Measurements from ENCODE around the gene STRIP2. TPM values are rescaled to one million over a fixed set of nuclear protein-coding genes. Genes with fewer than 3 reads are reported as not detected.
"Not testable (repeated sequence)": the region's sequence is repeated elsewhere in the genome, so short reads cannot be mapped to it uniquely, and the experiment has no call there.

The STRIP2 gene
- total and polyA plus RNA-seq, 7 experiments from 2014 or later, result 0.14 to 21.4 (median 0.27) TPM; not detected in 3

DNA sequence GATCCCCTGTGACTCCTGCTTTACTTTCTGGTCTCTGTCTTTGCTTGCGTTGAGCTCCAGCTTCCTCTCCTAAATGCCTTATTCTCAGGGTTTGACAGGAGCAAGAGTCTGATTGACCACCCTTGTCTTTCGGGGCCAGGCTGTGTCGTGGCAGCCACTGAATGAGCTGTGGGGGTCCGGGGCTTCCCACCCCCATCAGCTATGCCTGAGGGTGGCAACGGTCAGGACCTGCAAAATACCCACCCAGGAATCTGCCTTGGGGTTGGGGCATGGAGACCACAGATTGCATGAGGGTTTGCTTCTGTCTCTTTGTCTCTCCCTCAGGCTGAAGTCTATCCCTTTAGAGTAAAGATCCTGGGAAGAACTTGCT lies 88.7 kb downstream of the STRIP2 start:
- peaks cover 0 to 10% (median 5%) of the 10 kb centered on the region in 7 donors for H3K4me1 Mint-ChIP-seq
- ChIA-PET CTCF (no interaction called here), POLR2A (no interaction called here)

DNA sequence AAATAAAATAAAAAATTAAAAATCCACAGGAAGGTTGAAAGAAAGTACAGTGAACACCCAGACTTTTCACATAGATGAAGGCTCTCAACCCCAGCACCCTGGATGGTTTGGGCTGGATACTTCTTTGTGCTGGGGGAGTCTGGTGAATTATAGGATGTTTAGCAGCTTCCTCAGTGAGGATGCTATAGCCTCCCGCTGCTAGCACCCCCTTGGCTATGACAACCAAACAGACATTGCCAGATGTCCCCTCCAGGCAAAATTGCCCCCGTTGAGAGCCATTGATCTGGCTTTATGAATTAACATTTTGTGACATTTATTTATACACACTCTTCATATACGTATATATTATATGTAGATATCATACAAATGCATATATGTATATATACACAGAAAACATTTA lies 89.7 kb downstream of the STRIP2 start:
- no peak overlapping the region for H3K27ac ChIP-seq (ENCODE audit: low read depth, low read length)
- Mint-ChIP-seq H3K27me3 (peaks cover 10 to 31% (median 21%) of the 10 kb centered on the region in 5 donors), H3K4me1 (peaks cover 0 to 10% (median 5%) of the 10 kb centered on the region in 7 donors), H3K4me3 (no peak overlapping the region), H3K9me3 (peaks cover 0 to 1% (median 0%) of the 10 kb centered on the region in 11 donors), H3K36me3 (no peaks in the 10 kb centered on the region), H3K27ac (no peak overlapping the region)
- ChIA-PET POLR2A (no interaction called here), CTCF (no interaction called here)
- H3K9me3 ChIP-seq (ENCODE audit: control insufficient read depth in 2 of 3, low read length in 3 of 3), result no peaks in the 10 kb centered on the region
- intact Hi-C loops (cut with micrococcal nuclease), result no loop called here
- ATAC-seq, result no peak
- H3K4me1 ChIP-seq (ENCODE audit: control insufficient read depth in 2 of 2, insufficient read depth in 2 of 2, low read length in 2 of 2), result no peaks in the 10 kb centered on the region
- H3K27me3 ChIP-seq (ENCODE audit: control insufficient read depth in 2 of 2, insufficient read depth in 2 of 2, low read length in 2 of 2), result no peaks in the 10 kb centered on the region
- H3K4me3 ChIP-seq (ENCODE audit: low read length), result no peak overlapping the region
- H3K36me3 ChIP-seq (ENCODE audit: control insufficient read depth in 2 of 3, insufficient read depth in 3 of 3, low read length in 3 of 3), result no peaks in the 10 kb centered on the region
- DNase-seq, result no peak

More for the DNA sequence above, 88.7 kb downstream of the STRIP2 start:
- no peaks in the 10 kb centered on the region for H3K4me1 ChIP-seq (ENCODE audit: control insufficient read depth in 2 of 2, insufficient read depth in 2 of 2, low read length in 2 of 2)
- no peaks in the 10 kb centered on the region for H3K36me3 ChIP-seq (ENCODE audit: control insufficient read depth in 2 of 3, insufficient read depth in 3 of 3, low read length in 3 of 3)
- H3K36me3 Mint-ChIP-seq, result no peaks in the 10 kb centered on the region
- intact Hi-C loops (cut with micrococcal nuclease), result no loop called here
- H3K27me3 ChIP-seq (ENCODE audit: control insufficient read depth in 2 of 2, insufficient read depth in 2 of 2, low read length in 2 of 2), result no peaks in the 10 kb centered on the region
- no peak for DNase-seq
- H3K9me3 ChIP-seq (ENCODE audit: control insufficient read depth in 2 of 3, low read length in 3 of 3), result no peaks in the 10 kb centered on the region
- no peak overlapping the region for H3K27ac Mint-ChIP-seq
- no peak for ATAC-seq
- H3K4me3 ChIP-seq (ENCODE audit: low read length), result no peak overlapping the region
- peak overlapping the region in 1 of 10 donors; percentile 1 for H3K4me3 Mint-ChIP-seq
- no peak overlapping the region for H3K27ac ChIP-seq (ENCODE audit: low read depth, low read length)
- H3K27me3 Mint-ChIP-seq, result peaks cover 10 to 31% (median 21%) of the 10 kb centered on the region in 5 donors
- peaks cover 0 to 1% (median 0%) of the 10 kb centered on the region in 11 donors for H3K9me3 Mint-ChIP-seq

DNA sequence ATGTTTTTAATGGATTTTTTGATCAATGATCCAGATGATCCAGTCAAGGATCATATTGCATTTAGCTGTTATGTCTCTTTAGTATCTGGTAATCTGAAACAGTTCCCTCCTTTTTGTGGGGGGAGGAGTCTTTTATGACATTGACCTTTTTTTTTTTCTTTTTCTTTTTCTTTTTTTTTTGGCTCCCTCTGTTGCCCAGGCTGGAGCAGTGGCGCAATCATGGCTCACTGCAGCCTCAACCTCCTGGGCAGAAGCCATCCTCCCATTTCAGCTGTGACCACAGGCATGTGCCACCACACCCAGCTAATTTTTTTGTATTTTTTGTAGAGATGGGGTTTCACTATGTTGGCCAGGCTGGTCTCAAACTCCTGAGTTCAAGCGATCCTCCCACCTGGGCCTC lies 90.2 kb downstream of the STRIP2 start:
- H3K27me3 Mint-ChIP-seq, result peaks cover 10 to 31% (median 21%) of the 10 kb centered on the region in 5 donors
- ATAC-seq; POLR2A ChIA-PET; H3K9me3 ChIP-seq (ENCODE audit: control insufficient read depth in 2 of 3, low read length in 3 of 3); intact Hi-C loops (cut with micrococcal nuclease); H3K9me3 Mint-ChIP-seq; H3K36me3 ChIP-seq (ENCODE audit: control insufficient read depth in 2 of 3, insufficient read depth in 3 of 3, low read length in 3 of 3); H3K4me3 ChIP-seq (ENCODE audit: low read length); H3K4me3 Mint-ChIP-seq; H3K4me1 ChIP-seq (ENCODE audit: control insufficient read depth in 2 of 2, insufficient read depth in 2 of 2, low read length in 2 of 2); H3K36me3 Mint-ChIP-seq; H3K27me3 ChIP-seq (ENCODE audit: control insufficient read depth in 2 of 2, insufficient read depth in 2 of 2, low read length in 2 of 2); H3K4me1 Mint-ChIP-seq; DNase-seq; H3K27ac ChIP-seq (ENCODE audit: low read depth, low read length); CTCF ChIA-PET; H3K27ac Mint-ChIP-seq: not testable (repeated sequence)

DNA sequence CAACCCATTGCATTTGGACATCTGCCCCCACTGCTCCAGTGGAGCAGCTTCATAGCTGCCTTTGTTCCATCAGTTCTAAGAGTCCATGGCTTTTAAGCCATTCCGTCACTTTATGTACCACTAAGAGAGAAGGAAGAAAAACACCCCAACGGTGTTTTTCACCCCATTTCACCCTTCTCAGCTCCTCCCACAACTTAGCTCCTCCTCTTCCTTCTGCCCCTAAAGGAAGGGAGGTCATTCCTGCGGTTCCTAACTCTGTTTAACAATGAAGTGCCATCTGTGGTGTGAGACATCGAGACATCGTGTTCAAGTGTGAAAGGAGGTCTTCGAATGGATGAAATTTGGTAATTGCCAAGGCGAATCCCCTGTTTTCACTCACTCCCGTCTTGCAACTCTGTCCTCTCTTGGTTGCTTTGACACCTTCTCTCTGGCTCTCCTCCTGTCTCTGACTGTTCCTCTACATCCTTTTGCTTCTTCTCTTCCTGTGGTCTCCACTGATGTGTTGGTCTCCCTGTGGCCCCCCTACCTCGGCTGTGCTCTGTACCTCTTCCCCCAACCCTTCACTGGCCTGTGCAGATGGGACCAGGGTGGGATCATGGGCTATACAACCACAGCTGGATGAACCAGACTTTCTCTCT lies 91.1 kb downstream of the STRIP2 start:
- ChIA-PET POLR2A (interaction anchor here (0.8 kb wide), 1 partner anchor 14 kb away, joined by 4 read pairs; no protein-coding TSS in a partner anchor), CTCF (no interaction called here)
- DNase-seq, result no peak
- ATAC-seq, result no peak
- peaks cover 0 to 1% (median 0%) of the 10 kb centered on the region in 11 donors for H3K9me3 Mint-ChIP-seq
- H3K36me3 Mint-ChIP-seq, result no peaks in the 10 kb centered on the region
- Histone ChIP-seq H3K36me3 (ENCODE audit: control insufficient read depth in 2 of 3, insufficient read depth in 3 of 3, low read length in 3 of 3) (no peaks in the 10 kb centered on the region), H3K9me3 (ENCODE audit: control insufficient read depth in 2 of 3, low read length in 3 of 3) (no peaks in the 10 kb centered on the region), H3K4me1 (ENCODE audit: control insufficient read depth in 2 of 2, insufficient read depth in 2 of 2, low read length in 2 of 2) (no peaks in the 10 kb centered on the region), H3K27me3 (ENCODE audit: control insufficient read depth in 2 of 2, insufficient read depth in 2 of 2, low read length in 2 of 2) (no peaks in the 10 kb centered on the region), H3K4me3 (ENCODE audit: low read length) (no peak overlapping the region), H3K27ac (ENCODE audit: low read depth, low read length) (no peak overlapping the region)
- H3K4me1 Mint-ChIP-seq, result peaks cover 0 to 10% (median 5%) of the 10 kb centered on the region in 7 donors
- intact Hi-C loops (cut with micrococcal nuclease), result no loop called here
- peaks cover 10 to 27% (median 16%) of the 10 kb centered on the region in 5 donors for H3K27me3 Mint-ChIP-seq
- H3K27ac Mint-ChIP-seq, result peak overlapping the region in 2 of 9 donors; percentile 17 to 22
- H3K4me3 Mint-ChIP-seq, result peak overlapping the region in 2 of 10 donors; percentile 1 to 53

DNA sequence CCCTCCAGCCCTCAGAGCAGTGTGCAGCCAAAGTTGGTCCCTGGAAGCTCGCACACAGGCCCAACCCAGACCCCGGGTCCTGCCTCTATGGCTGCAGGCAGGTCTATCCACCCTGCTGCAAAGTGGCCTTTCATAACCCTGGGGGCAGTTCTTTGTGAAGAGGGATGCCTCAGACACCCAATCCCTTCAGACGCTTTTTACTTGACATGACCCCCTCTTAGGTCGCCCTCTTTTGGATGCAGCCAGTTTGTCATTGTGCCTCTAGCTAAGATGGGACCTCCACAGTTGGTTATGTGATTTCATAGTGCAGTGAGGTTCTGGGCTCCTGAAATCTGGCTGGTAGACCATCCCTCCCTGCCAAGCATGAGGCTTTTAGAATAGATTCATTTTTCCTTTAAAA lies 95.4 kb downstream of the STRIP2 start:
- POLR2A ChIA-PET, result no interaction called here

DNA sequence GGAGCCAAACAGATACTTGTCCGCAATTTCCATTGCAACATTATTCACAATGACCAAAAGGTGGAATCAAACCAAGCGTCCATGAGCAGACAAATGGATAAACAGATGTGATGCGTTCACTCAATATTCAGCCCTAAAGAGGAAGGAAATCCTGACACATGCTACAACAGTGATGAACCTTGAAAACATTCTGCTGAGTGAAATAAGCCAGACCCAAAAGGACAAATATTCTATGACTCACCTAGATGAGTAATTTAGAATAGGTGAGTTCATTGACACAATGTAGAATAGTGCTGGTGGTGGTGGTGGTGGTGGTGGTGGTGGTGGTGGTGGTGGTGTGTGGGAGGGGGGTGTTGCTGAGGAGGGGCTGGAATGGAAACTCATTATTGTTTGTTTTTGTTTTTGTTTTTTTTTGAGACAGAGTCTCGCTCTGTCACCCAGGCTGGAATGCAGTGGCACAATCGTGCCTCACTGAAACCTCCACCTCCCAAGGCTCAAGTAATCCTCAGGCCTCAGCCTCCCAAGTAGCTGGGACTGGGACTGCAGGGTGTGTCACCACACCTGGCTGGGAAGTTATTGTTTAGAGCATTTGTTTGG lies 96.7 kb downstream of the STRIP2 start:
- H3K4me1 Mint-ChIP-seq, result peaks cover 0 to 7% (median 1%) of the 10 kb centered on the region in 7 donors
- CTCF ChIA-PET, result no interaction called here
- Histone ChIP-seq H3K36me3 (ENCODE audit: control insufficient read depth in 2 of 3, insufficient read depth in 3 of 3, low read length in 3 of 3) (no peaks in the 10 kb centered on the region), H3K4me1 (ENCODE audit: control insufficient read depth in 2 of 2, insufficient read depth in 2 of 2, low read length in 2 of 2) (peaks cover 0 to 10% of the 10 kb centered on the region in 2 donors), H3K9me3 (ENCODE audit: control insufficient read depth in 2 of 3, low read length in 3 of 3) (no peaks in the 10 kb centered on the region), H3K27me3 (ENCODE audit: control insufficient read depth in 2 of 2, insufficient read depth in 2 of 2, low read length in 2 of 2) (no peaks in the 10 kb centered on the region), H3K4me3 (ENCODE audit: low read length) (no peak overlapping the region), H3K27ac (ENCODE audit: low read depth, low read length) (no peak overlapping the region)
- peak overlapping the region in 1 of 10 donors; percentile 12 for H3K4me3 Mint-ChIP-seq
- intact Hi-C loops (cut with micrococcal nuclease), result no loop called here
- H3K27me3 Mint-ChIP-seq, result peaks cover 0 to 7% (median 0%) of the 10 kb centered on the region in 5 donors
- no peaks in the 10 kb centered on the region for H3K36me3 Mint-ChIP-seq
- no peaks in the 10 kb centered on the region for H3K9me3 Mint-ChIP-seq
- DNase-seq (peak in 1 of 9 donors; percentile 58), ATAC-seq (peak; percentile 52)
- H3K27ac Mint-ChIP-seq, result peak overlapping the region in 1 of 9 donors; percentile 54
- POLR2A ChIA-PET, result no interaction called here

More for the DNA sequence above, 95.4 kb downstream of the STRIP2 start:
- Histone ChIP-seq H3K27ac (ENCODE audit: low read depth, low read length) (no peak overlapping the region), H3K9me3 (ENCODE audit: control insufficient read depth in 2 of 3, low read length in 3 of 3) (no peaks in the 10 kb centered on the region), H3K4me1 (ENCODE audit: control insufficient read depth in 2 of 2, insufficient read depth in 2 of 2, low read length in 2 of 2) (no peaks in the 10 kb centered on the region), H3K27me3 (ENCODE audit: control insufficient read depth in 2 of 2, insufficient read depth in 2 of 2, low read length in 2 of 2) (no peaks in the 10 kb centered on the region), H3K4me3 (ENCODE audit: low read length) (no peak overlapping the region), H3K36me3 (ENCODE audit: control insufficient read depth in 2 of 3, insufficient read depth in 3 of 3, low read length in 3 of 3) (no peaks in the 10 kb centered on the region)
- intact Hi-C loops (cut with micrococcal nuclease), result no loop called here
- Mint-ChIP-seq H3K9me3 (no peaks in the 10 kb centered on the region), H3K4me3 (no peak overlapping the region), H3K4me1 (peaks cover 0 to 14% (median 2%) of the 10 kb centered on the region in 7 donors), H3K36me3 (no peaks in the 10 kb centered on the region), H3K27ac (no peak overlapping the region), H3K27me3 (peaks cover 0 to 11% (median 7%) of the 10 kb centered on the region in 5 donors)
- DNase-seq (no peak), ATAC-seq (no peak)
- CTCF ChIA-PET, result no interaction called here

DNA sequence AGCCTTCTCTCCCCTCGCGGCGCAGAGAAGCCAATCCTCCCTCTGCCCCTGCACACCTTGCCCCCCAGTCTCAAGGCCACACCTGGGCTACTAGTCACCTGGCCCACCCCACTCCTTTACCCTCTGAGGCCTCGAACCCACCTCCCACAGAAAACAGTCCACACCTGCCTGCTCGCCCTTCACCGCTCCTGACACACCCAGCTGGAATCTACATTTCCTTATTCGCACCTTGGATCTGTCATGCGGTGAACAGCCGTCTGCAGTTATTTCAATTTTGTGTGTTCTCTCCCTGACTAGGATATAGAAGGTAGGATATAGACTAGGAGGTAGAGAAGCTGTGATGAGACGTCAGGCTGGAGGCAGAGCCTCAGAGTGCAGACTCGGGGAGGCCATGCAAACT lies 97.5 kb downstream of the STRIP2 start:
- CTCF ChIA-PET, result no interaction called here
- H3K27me3 Mint-ChIP-seq, result peaks cover 0 to 4% (median 0%) of the 10 kb centered on the region in 5 donors
- POLR2A ChIA-PET, result no interaction called here
- H3K27me3 ChIP-seq (ENCODE audit: control insufficient read depth in 2 of 2, insufficient read depth in 2 of 2, low read length in 2 of 2), result no peaks in the 10 kb centered on the region
- H3K36me3 Mint-ChIP-seq, result no peaks in the 10 kb centered on the region
- peaks cover 0 to 13% (median 5%) of the 10 kb centered on the region in 7 donors for H3K4me1 Mint-ChIP-seq
- no peaks in the 10 kb centered on the region for H3K9me3 Mint-ChIP-seq
- DNase-seq (no peak), ATAC-seq (no peak)
- no peak overlapping the region for H3K27ac ChIP-seq (ENCODE audit: low read depth, low read length)
- H3K4me1 ChIP-seq (ENCODE audit: control insufficient read depth in 2 of 2, insufficient read depth in 2 of 2, low read length in 2 of 2), result peaks cover 0 to 15% of the 10 kb centered on the region in 2 donors
- no peaks in the 10 kb centered on the region for H3K9me3 ChIP-seq (ENCODE audit: control insufficient read depth in 2 of 3, low read length in 3 of 3)
- intact Hi-C loops (cut with micrococcal nuclease), result no loop called here
- no peak overlapping the region for H3K4me3 Mint-ChIP-seq
- H3K27ac Mint-ChIP-seq, result no peak overlapping the region
- H3K4me3 ChIP-seq (ENCODE audit: low read length), result no peak overlapping the region
- no peaks in the 10 kb centered on the region for H3K36me3 ChIP-seq (ENCODE audit: control insufficient read depth in 2 of 3, insufficient read depth in 3 of 3, low read length in 3 of 3)
